CD8-positive, alpha-beta memory T cell (primary cell): ENCODE data around the gene WDR54. TPM values are rescaled to one million over a fixed set of nuclear protein-coding genes. Genes with fewer than 3 reads are reported as not detected.

Source experiments
- CTCF ChIA-PET: fragments of 350-600 bp; sonication (Branson Sonifier 250); formaldehyde crosslinking; loops from one replicate; lab custom pipeline; 2021; ENCODE audit warnings: antibody characterized with exemption; lab: Charles Lee
- POLR2A ChIA-PET: fragments of 350-600 bp; sonication (Branson Sonifier 250); formaldehyde crosslinking; loops from one replicate; lab custom pipeline; 2021; ENCODE audit warnings: antibody characterized with exemption; lab: Charles Lee
- DNase-seq, 5 donors: peaks; one replicate each; pipeline versions ENCODE4 v3.0.0 to v3.0.0-alpha.2; 2020 to 2022; ENCODE audit warnings: mixed read lengths in 1 of 5
- H3K27ac ChIP-seq: one replicate; pipeline ENCODE4 v1.7.0; 2013; ENCODE audit warnings: low read depth, mild to moderate bottlenecking, low read length, moderate library complexity
- H3K27me3 ChIP-seq: 2 replicates; pipeline ENCODE4 v1.7.0; 2013; ENCODE audit warnings: low read length, mild to moderate bottlenecking; ENCODE audit not compliant: insufficient read depth, poor library complexity, severe bottlenecking
- H3K36me3 ChIP-seq: 2 replicates; pipeline ENCODE4 v1.7.0; 2013; ENCODE audit warnings: mild to moderate bottlenecking, low read length, moderate library complexity; ENCODE audit not compliant: insufficient read depth
- H3K4me1 ChIP-seq: 2 replicates; pipeline ENCODE4 v1.7.0; 2013; ENCODE audit warnings: mild to moderate bottlenecking, low read length, moderate library complexity; ENCODE audit not compliant: insufficient read depth
- H3K4me3 ChIP-seq: 2 replicates; pipeline ENCODE4 v1.7.0; 2013; ENCODE audit warnings: mild to moderate bottlenecking, low read length
- H3K9me3 ChIP-seq: 2 replicates; pipeline ENCODE4 v1.7.0; 2013; ENCODE audit warnings: mild to moderate bottlenecking, low read length
- H3K27ac Mint-ChIP-seq, 8 donors: one replicate each; pipeline ENCODE4 v1.8.0; 2020 to 2021; ENCODE audit warnings: mixed read lengths in 8 of 8, mild to moderate bottlenecking in 6 of 8, inconsistent platforms in 3 of 8, moderate library complexity in 3 of 8
- H3K27me3 Mint-ChIP-seq, 2 donors: one replicate each; pipeline ENCODE4 v1.8.0; 2020 to 2021; ENCODE audit warnings: mixed read lengths in 2 of 2, mild to moderate bottlenecking in 1 of 2, moderate library complexity in 1 of 2
- H3K36me3 Mint-ChIP-seq, 3 donors: one replicate each; pipeline ENCODE4 v1.8.0; 2020 to 2021; ENCODE audit warnings: mixed read lengths in 3 of 3, inconsistent platforms in 1 of 3, mild to moderate bottlenecking in 1 of 3
- H3K4me1 Mint-ChIP-seq, 3 donors: one replicate each; pipeline ENCODE4 v1.8.0; 2020 to 2021; ENCODE audit warnings: mixed read lengths in 3 of 3, inconsistent platforms in 1 of 3, mild to moderate bottlenecking in 1 of 3
- H3K4me3 Mint-ChIP-seq, 7 donors: one replicate each; pipeline ENCODE4 v1.8.0; 2020 to 2021; ENCODE audit warnings: mixed read lengths in 7 of 7, mild to moderate bottlenecking in 6 of 7, moderate library complexity in 4 of 7, inconsistent platforms in 2 of 7
- H3K9me3 Mint-ChIP-seq, 5 donors: one replicate each; pipeline ENCODE4 v1.8.0; 2020 to 2022; ENCODE audit warnings: mixed read lengths in 5 of 5, mild to moderate bottlenecking in 3 of 5, moderate library complexity in 2 of 5, inconsistent platforms in 1 of 5
- polyA plus RNA-seq: library from polyadenylated mRNA; unstranded; fragments of 300-500 nt; fragmentation: Illumina TruSeq; gene quantifications from one replicate; pipeline ENCODE4 v1.2.3, GENCODE V29; 2021
- total RNA-seq, 2 experiments: library from RNA; stranded (reverse); gene quantifications; one replicate each; pipeline ENCODE4 v1.2.3, GENCODE V29; 2021

The WDR54 gene
- total and polyA plus RNA-seq, 3 experiments from 2014 or later, result 55.5 to 86.6 (median 75.5) TPM

- H3K27ac Mint-ChIP-seq, result peak overlapping the region in 2 of 8 donors; percentile 19 to 64
- Histone ChIP-seq H3K4me3 (no peak overlapping the region), H3K27me3 (no peaks in the 10 kb centered on the region), H3K4me1 (peaks cover 16% of the 10 kb centered on the region), H3K36me3 (no peaks in the 10 kb centered on the region), H3K27ac (no peak overlapping the region), H3K9me3 (no peaks in the 10 kb centered on the region)
- peaks cover 0 to 28% (median 2%) of the 10 kb centered on the region in 3 donors for H3K36me3 Mint-ChIP-seq
- CTCF ChIA-PET, result interaction anchor here (1.3 kb wide), 1 partner anchor 30 kb away, joined by 5 read pairs; the partner anchor contains the start of gene INO80B
- H3K4me3 Mint-ChIP-seq, result peak overlapping the region in 1 of 7 donors; percentile 75
- peaks cover 0 to 7% of the 10 kb centered on the region in 2 donors for H3K27me3 Mint-ChIP-seq
- H3K4me1 Mint-ChIP-seq, result peaks cover 13 to 26% (median 19%) of the 10 kb centered on the region in 3 donors
- POLR2A ChIA-PET, result no interaction called here
- no peaks in the 10 kb centered on the region for H3K9me3 Mint-ChIP-seq
- no peak for DNase-seq
Measured at GRCh38 chr2:74424139-74424992, 2.8 kb downstream of the WDR54 start.

GRCh38 chr2:74424995-74425406 is 3.5 kb downstream of the WDR54 start:
- CTCF ChIA-PET, result interaction anchor here (1.3 kb wide), 1 partner anchor 30 kb away, joined by 5 read pairs; the partner anchor contains the start of gene INO80B
- no peaks in the 10 kb centered on the region for H3K9me3 ChIP-seq
- peak overlapping the region in 1 of 7 donors; percentile 34 for H3K4me3 Mint-ChIP-seq
- H3K4me1 Mint-ChIP-seq, result peaks cover 13 to 24% (median 19%) of the 10 kb centered on the region in 3 donors
- H3K36me3 Mint-ChIP-seq, result peaks cover 0 to 28% (median 2%) of the 10 kb centered on the region in 3 donors
- H3K27me3 Mint-ChIP-seq, result peaks cover 0 to 7% of the 10 kb centered on the region in 2 donors
- DNase-seq, result no peak
- no peak overlapping the region for H3K4me3 ChIP-seq
- H3K27ac ChIP-seq, result no peak overlapping the region
- no peaks in the 10 kb centered on the region for H3K36me3 ChIP-seq
- no peaks in the 10 kb centered on the region for H3K9me3 Mint-ChIP-seq
- peaks cover 16% of the 10 kb centered on the region for H3K4me1 ChIP-seq
- no peaks in the 10 kb centered on the region for H3K27me3 ChIP-seq
- H3K27ac Mint-ChIP-seq, result no peak overlapping the region
- POLR2A ChIA-PET, result no interaction called here

- Mint-ChIP-seq H3K36me3 (peaks cover 0 to 28% (median 2%) of the 10 kb centered on the region in 3 donors), H3K27ac (peak overlapping the region in 3 of 8 donors; percentile 18 to 55 (median 42)), H3K4me1 (peaks cover 13 to 18% (median 14%) of the 10 kb centered on the region in 3 donors), H3K9me3 (no peaks in the 10 kb centered on the region), H3K27me3 (peaks cover 0 to 7% of the 10 kb centered on the region in 2 donors), H3K4me3 (no peak overlapping the region)
- H3K36me3 ChIP-seq, result no peaks in the 10 kb centered on the region
- H3K4me1 ChIP-seq, result peaks cover 11% of the 10 kb centered on the region
- H3K9me3 ChIP-seq, result no peaks in the 10 kb centered on the region
- ChIA-PET CTCF (interaction anchor here (1.3 kb wide), 1 partner anchor 29 kb away, joined by 5 read pairs; the partner anchor contains the start of gene INO80B), POLR2A (no interaction called here)
- DNase-seq, result no peak
- no peaks in the 10 kb centered on the region for H3K27me3 ChIP-seq
- H3K4me3 ChIP-seq, result no peak overlapping the region
- no peak overlapping the region for H3K27ac ChIP-seq
Measured at GRCh38 chr2:74425523-74425922, 4.0 kb downstream of the WDR54 start.

GRCh38 chr2:74426181-74426758 is 4.7 kb downstream of the WDR54 start:
- no peaks in the 10 kb centered on the region for H3K27me3 ChIP-seq
- peaks cover 8 to 13% (median 10%) of the 10 kb centered on the region in 3 donors for H3K4me1 Mint-ChIP-seq
- H3K4me3 Mint-ChIP-seq, result no peak overlapping the region
- H3K27me3 Mint-ChIP-seq, result peaks cover 0 to 4% of the 10 kb centered on the region in 2 donors
- H3K36me3 ChIP-seq, result no peaks in the 10 kb centered on the region
- H3K9me3 Mint-ChIP-seq, result no peaks in the 10 kb centered on the region
- no peak for DNase-seq
- H3K27ac Mint-ChIP-seq, result peak overlapping the region in 1 of 8 donors; percentile 64
- CTCF ChIA-PET, result no interaction called here
- no peak overlapping the region for H3K4me3 ChIP-seq
- no peak overlapping the region for H3K27ac ChIP-seq
- no peaks in the 10 kb centered on the region for H3K9me3 ChIP-seq
- POLR2A ChIA-PET, result no interaction called here
- peaks cover 0 to 27% (median 2%) of the 10 kb centered on the region in 3 donors for H3K36me3 Mint-ChIP-seq
- peaks cover 4% of the 10 kb centered on the region for H3K4me1 ChIP-seq

GRCh38 chr2:74427551-74427950 is 6.0 kb downstream of the WDR54 start:
- POLR2A ChIA-PET, result no interaction called here
- CTCF ChIA-PET, result no interaction called here

GRCh38 chr2:74428675-74429074 is 7.1 kb downstream of the WDR54 start:
- Mint-ChIP-seq H3K36me3 (peaks cover 0 to 19% (median 2%) of the 10 kb centered on the region in 3 donors), H3K9me3 (no peaks in the 10 kb centered on the region), H3K4me1 (peaks cover 0 to under 1% (median 0%) of the 10 kb centered on the region in 3 donors), H3K27me3 (no peaks in the 10 kb centered on the region), H3K27ac (peak overlapping the region in 4 of 8 donors; percentile 8 to 48 (median 20)), H3K4me3 (peak overlapping the region in 1 of 7 donors; percentile 34)
- ChIA-PET POLR2A (no interaction called here), CTCF (interaction anchor here (2.3 kb wide), 1 partner anchor 37 kb away, joined by 5 read pairs; no protein-coding TSS in a partner anchor)
- Histone ChIP-seq H3K4me3 (no peak overlapping the region), H3K27me3 (no peaks in the 10 kb centered on the region), H3K9me3 (no peaks in the 10 kb centered on the region), H3K4me1 (no peaks in the 10 kb centered on the region), H3K36me3 (no peaks in the 10 kb centered on the region), H3K27ac (no peak overlapping the region)
- no peak for DNase-seq

More at GRCh38 chr2:74427551-74427950, 6.0 kb downstream of the WDR54 start:
- Mint-ChIP-seq H3K36me3 (peaks cover 0 to 22% (median 2%) of the 10 kb centered on the region in 3 donors), H3K4me3 (no peak overlapping the region), H3K27ac (peak overlapping the region in 5 of 8 donors; percentile 1 to 81 (median 34)), H3K4me1 (peaks cover 7 to 8% (median 8%) of the 10 kb centered on the region in 3 donors), H3K27me3 (no peaks in the 10 kb centered on the region), H3K9me3 (no peaks in the 10 kb centered on the region)
- H3K9me3 ChIP-seq, result no peaks in the 10 kb centered on the region
- H3K27me3 ChIP-seq, result no peaks in the 10 kb centered on the region
- no peak overlapping the region for H3K27ac ChIP-seq
- no peaks in the 10 kb centered on the region for H3K4me1 ChIP-seq
- H3K36me3 ChIP-seq, result no peaks in the 10 kb centered on the region
- no peak for DNase-seq
- H3K4me3 ChIP-seq, result no peak overlapping the region

DNA sequence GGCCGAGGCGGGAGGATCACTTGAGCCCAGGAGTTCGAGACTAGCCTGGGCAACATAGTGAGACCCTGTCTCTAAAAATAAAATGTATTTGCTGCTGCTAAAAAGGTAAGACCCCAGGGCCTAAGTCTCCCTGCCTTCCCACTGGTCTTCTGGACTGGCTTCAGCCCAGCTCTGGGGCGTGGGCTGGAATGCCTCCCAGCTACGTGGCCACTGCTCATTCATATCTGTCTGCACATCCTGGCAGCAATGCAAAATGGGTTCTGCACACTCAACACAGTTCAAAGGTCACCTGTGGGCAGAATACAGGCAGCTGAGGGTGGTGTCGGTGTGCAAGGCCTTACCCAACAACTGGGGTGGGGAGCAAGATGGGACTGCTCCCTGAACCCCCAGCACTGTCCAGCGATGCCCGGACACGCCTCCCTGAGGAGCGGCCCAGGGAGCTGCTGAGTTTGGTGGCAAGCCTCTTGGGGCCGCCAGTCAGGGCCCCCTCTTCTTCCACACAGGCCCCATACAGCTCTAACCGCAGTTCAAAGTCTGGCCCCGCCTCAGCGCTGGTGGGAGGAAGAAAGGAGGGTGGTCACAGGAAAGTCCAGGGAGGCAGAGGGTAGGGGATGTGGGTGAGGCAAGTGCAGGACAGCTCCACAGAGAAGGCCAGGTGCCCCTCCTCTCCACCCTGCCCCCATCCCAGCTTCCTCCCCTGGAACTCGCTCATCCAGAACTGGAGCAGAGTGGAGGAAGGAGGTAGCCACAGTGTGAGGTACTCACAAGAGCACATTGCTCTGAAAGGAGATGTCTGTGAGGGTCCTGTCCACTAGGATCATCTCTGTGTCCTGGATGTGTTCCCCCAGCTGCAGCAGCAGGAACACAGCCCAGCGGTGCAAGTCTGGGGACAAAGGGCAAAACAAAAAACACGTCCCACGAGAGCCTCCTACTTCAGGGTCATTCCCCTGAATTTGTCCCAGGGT is 8.2 kb downstream of the WDR54 start:
- no peak overlapping the region for H3K4me3 Mint-ChIP-seq
- H3K36me3 ChIP-seq, result no peaks in the 10 kb centered on the region
- no peaks in the 10 kb centered on the region for H3K27me3 ChIP-seq
- H3K4me3 ChIP-seq, result no peak overlapping the region
- H3K36me3 Mint-ChIP-seq, result peaks cover 0 to 17% (median 2%) of the 10 kb centered on the region in 3 donors
- DNase-seq, result no peak
- no peaks in the 10 kb centered on the region for H3K4me1 ChIP-seq
- no peaks in the 10 kb centered on the region for H3K4me1 Mint-ChIP-seq
- no peaks in the 10 kb centered on the region for H3K9me3 ChIP-seq
- H3K27me3 Mint-ChIP-seq, result no peaks in the 10 kb centered on the region
- ChIA-PET CTCF (interaction anchor here (2.3 kb wide), 1 partner anchor 38 kb away, joined by 5 read pairs; no protein-coding TSS in a partner anchor), POLR2A (no interaction called here)
- H3K27ac Mint-ChIP-seq, result peak overlapping the region in 1 of 8 donors; percentile 29
- no peak overlapping the region for H3K27ac ChIP-seq
- H3K9me3 Mint-ChIP-seq, result no peaks in the 10 kb centered on the region
